ENCODE data around the gene NUP155.
"Not testable (repeated sequence)": the region's sequence is repeated elsewhere in the genome, so short reads cannot be mapped to it uniquely, and the experiment has no call there.

NUP155 gene

GRCh38 chr5:37342741-37343140 is 28.2 kb downstream of the NUP155 start:
- H2AK5ac ChIP-seq (ENCODE audit: low read length); H2BK5ac ChIP-seq (ENCODE audit: low read depth, low read length, poor library complexity); H3K4me3 ChIP-seq (ENCODE audit: low read depth, low read length); H4K12ac ChIP-seq (ENCODE audit: low read depth, low read length); H4K91ac ChIP-seq (ENCODE audit: low read depth, low read length); H3K4ac ChIP-seq (ENCODE audit: low read depth, low read length); H3K4me2 ChIP-seq (ENCODE audit: low read length); H2AFZ ChIP-seq (ENCODE audit: insufficient read depth, low read length, poor library complexity); H3K79me2 ChIP-seq (ENCODE audit: control insufficient read depth, insufficient read depth, low read length, poor library complexity); H3K9me3 ChIP-seq (ENCODE audit: insufficient read depth, low read depth, low read length); H2BK12ac ChIP-seq (ENCODE audit: low read length); H3K4me1 ChIP-seq (ENCODE audit: control insufficient read depth in 1 of 2, insufficient read depth in 2 of 2, low read length in 2 of 2); H3K9ac ChIP-seq (ENCODE audit: low read length); DNase-seq; H3K79me1 ChIP-seq (ENCODE audit: low read length); H3K27me3 ChIP-seq (ENCODE audit: insufficient read depth, low read length); H3K23ac ChIP-seq (ENCODE audit: low read length); H4K8ac ChIP-seq (ENCODE audit: low read depth, low read length); H3K27ac ChIP-seq (ENCODE audit: low read depth, low read length); H2BK120ac ChIP-seq (ENCODE audit: insufficient read depth, low read length, poor library complexity); H3K18ac ChIP-seq (ENCODE audit: low read length); H3K14ac ChIP-seq (ENCODE audit: low read length): not testable (repeated sequence)
- WGBS (ENCODE audit: extremely low coverage, insufficient coverage, insufficient read length) = no CpG with 5 or more reads among the region's 18 CpGs
- H3K36me3 ChIP-seq (ENCODE audit: control insufficient read depth in 1 of 2, insufficient read depth in 2 of 2, low read length in 2 of 2) = peaks cover 54 to 57% of the 10 kb centered on the region in 2 experiments

GRCh38 chr5:37334754-37335153 is 36.2 kb downstream of the NUP155 start:
- not testable (repeated sequence) for H3K27me3 ChIP-seq (ENCODE audit: insufficient read depth, low read length); H3K4me2 ChIP-seq (ENCODE audit: low read length); H2BK120ac ChIP-seq (ENCODE audit: insufficient read depth, low read length, poor library complexity); H2AFZ ChIP-seq (ENCODE audit: insufficient read depth, low read length, poor library complexity); H3K79me1 ChIP-seq (ENCODE audit: low read length); H2BK12ac ChIP-seq (ENCODE audit: low read length); H3K9ac ChIP-seq (ENCODE audit: low read length); H3K4me3 ChIP-seq (ENCODE audit: low read depth, low read length); H2BK5ac ChIP-seq (ENCODE audit: low read depth, low read length, poor library complexity); DNase-seq; H3K4me1 ChIP-seq (ENCODE audit: control insufficient read depth in 1 of 2, insufficient read depth in 2 of 2, low read length in 2 of 2); H4K91ac ChIP-seq (ENCODE audit: low read depth, low read length); H2AK5ac ChIP-seq (ENCODE audit: low read length); H3K27ac ChIP-seq (ENCODE audit: low read depth, low read length); H3K23ac ChIP-seq (ENCODE audit: low read length); H4K8ac ChIP-seq (ENCODE audit: low read depth, low read length); H4K12ac ChIP-seq (ENCODE audit: low read depth, low read length); H3K14ac ChIP-seq (ENCODE audit: low read length); H3K18ac ChIP-seq (ENCODE audit: low read length); H3K4ac ChIP-seq (ENCODE audit: low read depth, low read length); H3K79me2 ChIP-seq (ENCODE audit: control insufficient read depth, insufficient read depth, low read length, poor library complexity); H3K9me3 ChIP-seq (ENCODE audit: insufficient read depth, low read depth, low read length)
- no CpG with 5 or more reads among the region's 12 CpGs for WGBS (ENCODE audit: extremely low coverage, insufficient coverage, insufficient read length)
- peaks cover 28 to 38% of the 10 kb centered on the region in 2 experiments for H3K36me3 ChIP-seq (ENCODE audit: control insufficient read depth in 1 of 2, insufficient read depth in 2 of 2, low read length in 2 of 2)

- DNase-seq = no peak
- Histone ChIP-seq H3K4ac (ENCODE audit: low read depth, low read length) (no peak overlapping the region), H2BK12ac (ENCODE audit: low read length) (no peak overlapping the region), H2AK5ac (ENCODE audit: low read length) (no peak overlapping the region), H4K8ac (ENCODE audit: low read depth, low read length) (no peak overlapping the region), H2BK120ac (ENCODE audit: insufficient read depth, low read length, poor library complexity) (no peak overlapping the region), H3K14ac (ENCODE audit: low read length) (no peak overlapping the region), H3K79me2 (ENCODE audit: control insufficient read depth, insufficient read depth, low read length, poor library complexity) (no peaks in the 10 kb centered on the region), H3K27me3 (ENCODE audit: insufficient read depth, low read length) (no peaks in the 10 kb centered on the region), H3K4me1 (ENCODE audit: control insufficient read depth in 1 of 2, insufficient read depth in 2 of 2, low read length in 2 of 2) (no peaks in the 10 kb centered on the region), H3K4me3 (ENCODE audit: low read depth, low read length) (no peak overlapping the region), H3K27ac (ENCODE audit: low read depth, low read length) (no peak overlapping the region), H3K79me1 (ENCODE audit: low read length) (no peaks in the 10 kb centered on the region), H2BK5ac (ENCODE audit: low read depth, low read length, poor library complexity) (no peak overlapping the region), H3K9ac (ENCODE audit: low read length) (no peak overlapping the region), H2AFZ (ENCODE audit: insufficient read depth, low read length, poor library complexity) (no peak overlapping the region), H3K23ac (ENCODE audit: low read length) (no peak overlapping the region), H3K36me3 (ENCODE audit: control insufficient read depth in 1 of 2, insufficient read depth in 2 of 2, low read length in 2 of 2) (peaks cover 29 to 36% of the 10 kb centered on the region in 2 experiments), H4K12ac (ENCODE audit: low read depth, low read length) (no peak overlapping the region), H3K9me3 (ENCODE audit: insufficient read depth, low read depth, low read length) (no peaks in the 10 kb centered on the region), H3K4me2 (ENCODE audit: low read length) (no peak overlapping the region), H4K91ac (ENCODE audit: low read depth, low read length) (no peak overlapping the region), H3K18ac (ENCODE audit: low read length) (no peak overlapping the region)
Observed at GRCh38 chr5:37326536-37326935, 44.4 kb downstream of the NUP155 start.

- Histone ChIP-seq H3K4me1 (ENCODE audit: control insufficient read depth in 1 of 2, insufficient read depth in 2 of 2, low read length in 2 of 2) (no peaks in the 10 kb centered on the region), H2AFZ (ENCODE audit: insufficient read depth, low read length, poor library complexity) (no peak overlapping the region), H3K9me3 (ENCODE audit: insufficient read depth, low read depth, low read length) (no peaks in the 10 kb centered on the region), H3K14ac (ENCODE audit: low read length) (no peak overlapping the region), H4K91ac (ENCODE audit: low read depth, low read length) (no peak overlapping the region), H2AK5ac (ENCODE audit: low read length) (no peak overlapping the region), H3K4ac (ENCODE audit: low read depth, low read length) (no peak overlapping the region), H2BK120ac (ENCODE audit: insufficient read depth, low read length, poor library complexity) (no peak overlapping the region), H3K79me2 (ENCODE audit: control insufficient read depth, insufficient read depth, low read length, poor library complexity) (no peaks in the 10 kb centered on the region), H3K27ac (ENCODE audit: low read depth, low read length) (no peak overlapping the region), H3K18ac (ENCODE audit: low read length) (no peak overlapping the region), H3K27me3 (ENCODE audit: insufficient read depth, low read length) (no peaks in the 10 kb centered on the region), H2BK5ac (ENCODE audit: low read depth, low read length, poor library complexity) (no peak overlapping the region), H2BK12ac (ENCODE audit: low read length) (no peak overlapping the region), H4K12ac (ENCODE audit: low read depth, low read length) (no peak overlapping the region), H3K9ac (ENCODE audit: low read length) (no peak overlapping the region), H3K4me3 (ENCODE audit: low read depth, low read length) (no peak overlapping the region), H4K8ac (ENCODE audit: low read depth, low read length) (no peak overlapping the region), H3K36me3 (ENCODE audit: control insufficient read depth in 1 of 2, insufficient read depth in 2 of 2, low read length in 2 of 2) (peaks cover 34 to 42% of the 10 kb centered on the region in 2 experiments), H3K79me1 (ENCODE audit: low read length) (no peaks in the 10 kb centered on the region), H3K4me2 (ENCODE audit: low read length) (no peak overlapping the region), H3K23ac (ENCODE audit: low read length) (no peak overlapping the region)
- no peak for DNase-seq
- WGBS (ENCODE audit: extremely low coverage, insufficient coverage, insufficient read length) = no CpG with 5 or more reads among the region's 1 CpG
Observed at GRCh38 chr5:37323607-37324006, 47.3 kb downstream of the NUP155 start.
